Esophagus mucosa (tissue), 1 donor: Measurements from ENCODE around the gene TRIM47. TPM values are rescaled to one million over a fixed set of nuclear protein-coding genes. Genes with fewer than 3 reads are reported as not detected.

Source experiments
- ATAC-seq: fragments of 200-7000 bp; cut with Tn5 transposase; one replicate; pipeline ENCODE4 v1.9.1; 2020
- total RNA-seq: library from RNA; stranded (reverse); gene quantifications from one replicate; pipeline ENCODE4 v1.2.4, GENCODE V29; 2023
- donor health status: DM: yes; HTN: yes; CAD: no.

The TRIM47 gene
- total RNA-seq, result 23.4 TPM

- ATAC-seq, result peak; percentile 39
These were observed at the start of gene TRIM47 for GRCh38 chr17:75878174-75878998. Gene TRIM47 (minus strand): TSS chr17:75878581. CDS start chr17:75878548, 33 bp downstream.

GRCh38 chr17:75927286-75927922 lies 49.0 kb upstream of the TRIM47 start:
- peak; percentile 93 for ATAC-seq

DNA sequence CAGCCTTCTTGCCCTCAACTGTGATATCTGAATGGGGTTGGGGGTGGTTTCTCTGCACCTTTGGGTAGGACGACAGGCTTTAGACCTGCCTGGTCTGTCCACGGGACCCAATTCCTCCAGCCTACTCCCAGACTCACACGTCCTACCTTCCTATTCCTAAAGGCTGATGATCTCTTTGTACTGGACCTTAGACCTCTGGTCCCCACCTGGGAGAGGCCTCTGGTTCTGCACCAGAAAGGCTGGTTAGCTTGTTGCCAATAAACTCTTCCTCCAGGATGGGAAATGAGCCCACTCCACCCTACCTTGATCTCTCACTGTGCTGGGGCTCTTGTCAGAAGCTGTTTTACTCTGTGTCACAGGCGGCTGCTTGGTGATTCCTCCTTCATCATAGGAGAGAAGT lies 48.1 kb upstream of the TRIM47 start:
- ATAC-seq, result no peak

DNA sequence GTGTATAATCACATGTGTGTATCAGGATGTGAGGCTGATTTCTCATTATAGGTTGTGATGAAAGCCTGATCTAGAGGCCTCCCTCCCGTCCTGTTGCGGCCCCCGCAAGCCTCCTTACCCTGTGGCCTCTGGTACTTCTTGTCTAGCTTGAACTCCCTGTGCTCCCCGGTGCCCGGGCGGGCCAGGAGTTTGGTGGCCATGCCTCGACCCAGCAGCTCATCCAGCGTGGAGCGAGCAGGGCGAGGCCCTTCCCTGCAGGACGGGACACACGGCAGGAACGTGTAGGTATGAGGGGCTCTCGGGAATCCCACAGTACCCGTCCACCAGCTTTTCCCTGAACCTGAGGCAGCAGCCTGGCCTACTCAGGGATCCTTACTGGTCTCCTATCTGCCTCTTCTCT lies 47.5 kb upstream of the TRIM47 start:
- no peak for ATAC-seq

DNA sequence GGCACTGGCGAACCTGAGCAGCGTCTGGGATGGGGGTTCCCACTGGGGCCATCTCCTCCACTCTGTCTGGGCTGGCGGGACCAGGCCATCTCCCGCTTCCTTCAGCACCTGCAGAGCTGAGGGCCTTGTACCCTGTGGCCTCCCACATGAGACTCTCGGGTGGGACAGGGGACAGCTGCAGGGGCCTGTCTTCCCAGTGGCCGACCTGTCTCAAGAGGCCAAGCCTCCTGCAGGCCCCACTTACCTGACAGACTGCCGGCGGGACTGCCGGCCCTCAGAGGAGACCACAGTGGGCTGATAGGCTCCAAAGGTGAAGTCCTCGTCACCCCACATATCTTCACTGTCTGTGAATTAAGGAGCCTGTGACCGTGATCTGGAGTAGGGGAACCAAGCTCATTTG lies 46.7 kb upstream of the TRIM47 start:
- ATAC-seq, result no peak

DNA sequence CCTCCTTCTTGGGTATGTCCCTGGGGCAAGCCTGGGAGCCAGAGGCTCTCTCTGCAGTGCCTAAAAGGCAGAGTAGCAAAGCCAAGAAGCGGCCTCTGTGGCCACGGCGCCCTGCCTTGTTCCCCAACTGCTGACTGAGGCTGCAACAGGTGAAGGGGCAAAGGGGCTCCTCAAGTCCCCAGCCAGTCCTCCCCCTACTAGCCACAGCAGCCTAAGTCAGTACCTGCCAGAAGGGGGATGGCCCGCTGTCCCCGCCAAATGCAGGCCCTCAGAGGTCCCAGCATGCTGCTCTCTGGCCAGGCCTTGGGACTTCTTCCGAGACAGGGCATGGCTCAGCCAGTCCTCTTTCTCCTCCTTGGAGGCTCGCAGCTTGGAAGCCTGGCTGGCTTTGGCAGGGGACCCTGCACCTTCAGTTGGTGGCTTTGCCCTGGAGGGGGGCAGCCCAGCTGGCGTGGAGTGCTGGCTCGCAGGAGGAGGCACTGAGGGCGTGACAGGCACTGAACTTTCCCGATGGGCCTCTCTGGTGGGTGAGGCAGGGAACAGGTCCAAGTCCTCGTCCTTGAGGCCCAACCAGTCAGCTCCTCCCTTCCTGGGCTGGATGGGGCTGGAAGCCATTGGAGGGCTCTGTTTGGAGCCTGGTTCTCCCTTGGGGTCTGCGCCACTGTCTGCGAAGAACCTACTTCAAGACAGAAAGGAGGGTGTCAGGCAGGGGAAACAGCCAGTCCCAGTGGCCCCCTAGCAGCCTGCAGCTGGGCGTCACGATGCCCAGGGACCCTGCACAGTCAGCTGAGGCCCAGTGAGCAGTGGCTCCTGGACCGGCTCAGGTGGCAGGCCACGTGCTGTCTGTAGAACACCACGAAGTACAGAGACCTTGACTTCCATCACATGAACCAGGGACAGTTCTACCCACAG lies 44.8 kb upstream of the TRIM47 start:
- ATAC-seq, result no peak

DNA sequence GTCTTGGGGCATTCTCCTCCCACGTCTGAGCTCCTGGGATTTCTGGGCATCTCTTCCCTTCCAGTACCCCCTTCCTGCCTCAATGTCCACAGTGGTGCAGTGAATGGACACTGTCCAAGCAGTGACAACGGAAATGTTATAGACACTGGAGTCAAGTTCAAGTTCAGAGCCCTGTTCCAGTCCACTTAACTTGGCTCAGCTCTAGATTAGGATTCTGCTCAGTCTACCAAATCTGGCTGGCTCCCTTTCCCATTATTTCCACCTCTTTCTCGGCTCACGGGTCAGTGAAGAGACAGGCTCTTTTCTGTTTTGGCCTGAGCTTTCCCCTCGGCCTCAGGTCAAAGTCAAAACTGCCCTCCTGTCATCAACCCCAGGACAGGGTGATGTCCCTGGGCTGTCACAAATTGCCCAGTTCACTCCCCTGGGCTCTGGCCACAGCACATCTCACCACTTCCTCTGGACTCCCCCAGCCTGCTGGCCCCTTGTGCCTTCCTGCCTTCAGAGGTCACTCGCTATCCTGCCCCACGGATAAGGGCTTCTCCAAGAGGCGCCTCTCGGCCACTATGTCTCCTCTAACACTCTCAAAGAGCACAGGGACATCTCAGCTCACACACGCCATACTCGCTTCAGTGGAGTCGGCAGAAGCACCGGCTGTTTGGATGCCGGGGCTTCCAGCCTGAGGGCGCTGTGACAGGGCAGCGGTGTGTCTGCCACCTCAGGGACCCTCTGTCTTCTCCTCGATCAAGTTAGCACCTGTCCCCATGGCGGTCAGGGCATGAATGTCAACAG lies 44.0 kb upstream of the TRIM47 start:
- no peak for ATAC-seq

- ATAC-seq, result no peak
These were observed 43.2 kb upstream of the TRIM47 start for GRCh38 chr17:75921596-75921995.

GRCh38 chr17:75920045-75920560 lies 41.7 kb upstream of the TRIM47 start:
- no peak for ATAC-seq

- no peak for ATAC-seq
These were observed 41.2 kb upstream of the TRIM47 start for GRCh38 chr17:75919611-75920010.

- ATAC-seq, result no peak
These were observed 39.6 kb upstream of the TRIM47 start for GRCh38 chr17:75917917-75918445.

DNA sequence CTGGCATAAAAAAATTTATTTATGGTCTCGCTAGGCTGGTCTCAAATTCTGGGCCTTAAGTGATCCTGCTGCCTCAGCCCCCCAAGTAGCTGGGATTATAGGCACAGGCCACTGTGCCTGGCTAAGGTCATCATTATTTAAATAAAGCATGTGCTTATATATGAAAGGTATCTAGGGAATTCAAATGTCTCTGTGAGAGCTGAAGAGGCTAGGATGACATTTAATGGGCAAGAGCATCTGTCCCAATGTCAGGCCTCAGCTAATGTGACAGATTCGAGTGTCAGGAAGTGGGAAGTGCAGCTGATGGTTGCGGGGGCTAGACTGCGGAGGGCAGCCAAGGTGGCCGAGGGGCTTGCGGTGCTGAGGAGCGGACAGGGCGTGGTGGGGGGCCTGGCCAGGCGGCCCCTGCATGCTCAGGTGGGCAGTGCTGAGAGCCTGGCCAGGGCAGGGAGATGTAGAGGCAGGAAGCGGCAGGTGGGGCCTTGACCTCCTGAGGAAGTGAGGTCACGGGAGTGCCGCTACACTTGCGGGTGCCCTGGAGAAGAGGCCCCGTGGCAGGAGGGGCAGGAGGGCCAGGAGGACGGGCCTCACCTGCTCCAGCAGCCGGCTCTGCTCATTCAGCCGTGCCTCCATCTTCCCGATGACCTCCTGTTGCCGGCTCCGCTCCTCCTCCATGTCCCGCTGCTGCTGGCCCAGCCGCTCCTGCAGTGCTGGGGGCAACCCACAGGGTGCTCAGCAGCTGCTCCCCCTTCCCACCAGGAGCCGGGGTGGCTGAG lies 38.9 kb upstream of the TRIM47 start:
- ATAC-seq, result no peak

- ATAC-seq, result no peak
These were observed 36.9 kb upstream of the TRIM47 start for GRCh38 chr17:75915268-75915667.

GRCh38 chr17:75914643-75915267 lies 36.4 kb upstream of the TRIM47 start:
- ATAC-seq, result peak; percentile 35

DNA sequence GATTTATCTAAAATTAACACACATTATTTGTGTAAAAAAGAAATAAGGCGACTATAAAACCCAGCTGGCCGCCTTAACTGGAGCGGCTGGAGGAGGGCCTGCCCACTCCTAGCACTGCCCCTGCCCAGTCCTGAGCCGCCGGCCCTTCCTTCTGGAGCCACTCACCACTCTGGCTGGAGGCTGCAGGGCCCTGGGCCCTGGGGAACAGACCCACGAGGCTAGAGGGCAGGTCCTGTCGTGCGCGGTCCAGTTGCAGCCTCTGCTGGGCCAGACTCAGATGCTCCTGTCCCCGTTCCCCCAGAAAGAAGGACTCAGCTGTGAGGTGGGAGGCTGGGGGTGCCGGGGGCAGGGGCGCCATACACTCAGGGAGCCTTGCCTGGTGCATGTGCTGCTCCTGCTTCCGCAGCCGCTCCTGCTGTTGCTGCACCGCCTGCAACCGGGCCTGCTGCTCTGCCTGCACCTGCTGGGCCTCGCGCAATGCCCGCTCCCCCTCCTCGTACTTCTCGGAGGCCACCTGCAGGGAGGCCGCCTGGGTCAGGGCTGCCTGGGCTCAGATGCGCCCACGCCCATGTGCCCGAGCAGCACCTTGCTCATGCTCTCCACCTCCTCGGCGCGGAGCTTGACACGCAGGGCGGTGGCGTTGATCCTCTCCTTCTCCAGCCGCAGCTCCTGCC lies 35.3 kb upstream of the TRIM47 start:
- no peak for ATAC-seq

DNA sequence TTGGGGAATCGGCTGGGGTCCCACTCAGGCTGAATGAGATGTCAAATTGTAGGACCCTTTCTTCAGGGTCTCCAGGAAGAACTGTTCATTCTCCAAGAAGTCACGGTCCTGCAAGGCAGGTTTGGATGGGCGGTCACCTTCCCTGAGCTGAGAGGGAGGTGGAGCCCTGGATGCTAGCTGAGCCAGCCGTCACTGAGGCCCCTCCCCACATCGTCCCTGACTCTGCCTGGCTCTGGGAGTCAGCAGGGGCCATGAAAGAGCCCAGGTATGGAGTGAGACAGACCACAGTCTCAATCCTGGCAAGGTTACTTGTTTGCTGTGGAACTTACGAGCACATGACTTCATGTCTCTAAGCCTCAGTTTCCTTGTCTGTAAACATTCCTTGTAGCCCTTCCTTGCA lies 32.3 kb upstream of the TRIM47 start:
- peak; percentile 35 for ATAC-seq

GRCh38 chr17:75909812-75910274 lies 31.5 kb upstream of the TRIM47 start:
- ATAC-seq, result peak; percentile 37

DNA sequence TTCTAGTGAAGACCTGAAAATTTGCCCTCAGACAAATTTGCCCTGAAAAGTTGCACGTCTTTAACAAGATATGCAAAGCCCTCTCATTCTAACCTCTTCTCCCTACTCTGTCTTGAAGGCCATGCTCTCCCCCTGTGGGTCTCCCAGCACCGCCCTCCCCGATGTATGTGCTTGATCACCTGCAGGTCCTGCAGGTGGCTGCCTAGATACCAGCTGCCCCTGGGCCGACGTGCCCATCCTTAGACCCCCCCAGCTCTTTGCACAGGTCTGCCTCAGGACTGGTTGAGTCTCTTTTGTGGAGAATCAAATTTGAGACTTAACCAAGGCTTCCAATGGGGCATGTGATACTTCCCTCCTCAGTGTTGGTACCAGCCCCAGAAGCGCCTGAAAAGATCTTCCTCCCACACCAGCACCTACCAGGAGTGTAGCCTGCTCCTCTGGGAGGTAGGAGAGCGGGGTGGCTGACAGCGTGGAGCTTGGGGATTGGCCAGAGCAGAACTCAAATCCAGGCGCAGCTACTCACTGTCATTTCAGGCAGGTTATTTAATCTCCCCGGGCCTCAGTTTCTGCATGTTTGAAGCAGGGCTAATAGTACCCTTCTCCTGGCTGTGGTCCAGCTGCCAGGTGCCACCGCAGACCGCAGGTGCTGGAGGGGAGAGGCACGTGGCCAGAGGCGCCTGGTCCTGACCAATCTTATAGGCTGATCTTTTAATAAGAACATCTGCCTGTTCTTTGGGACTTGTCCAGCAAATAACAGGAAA lies 30.9 kb upstream of the TRIM47 start:
- ATAC-seq, result no peak

- ATAC-seq, result no peak
These were observed 29.8 kb upstream of the TRIM47 start for GRCh38 chr17:75908201-75908600.
